ENCODE results near the gene SMYD3. TPM values are rescaled to one million over a fixed set of nuclear protein-coding genes. Genes with fewer than 3 reads are reported as not detected.

Gene SMYD3
- total RNA-seq, 4 donors from 2014 or later, result 12.0 to 15.0 (median 13.2) TPM

DNA sequence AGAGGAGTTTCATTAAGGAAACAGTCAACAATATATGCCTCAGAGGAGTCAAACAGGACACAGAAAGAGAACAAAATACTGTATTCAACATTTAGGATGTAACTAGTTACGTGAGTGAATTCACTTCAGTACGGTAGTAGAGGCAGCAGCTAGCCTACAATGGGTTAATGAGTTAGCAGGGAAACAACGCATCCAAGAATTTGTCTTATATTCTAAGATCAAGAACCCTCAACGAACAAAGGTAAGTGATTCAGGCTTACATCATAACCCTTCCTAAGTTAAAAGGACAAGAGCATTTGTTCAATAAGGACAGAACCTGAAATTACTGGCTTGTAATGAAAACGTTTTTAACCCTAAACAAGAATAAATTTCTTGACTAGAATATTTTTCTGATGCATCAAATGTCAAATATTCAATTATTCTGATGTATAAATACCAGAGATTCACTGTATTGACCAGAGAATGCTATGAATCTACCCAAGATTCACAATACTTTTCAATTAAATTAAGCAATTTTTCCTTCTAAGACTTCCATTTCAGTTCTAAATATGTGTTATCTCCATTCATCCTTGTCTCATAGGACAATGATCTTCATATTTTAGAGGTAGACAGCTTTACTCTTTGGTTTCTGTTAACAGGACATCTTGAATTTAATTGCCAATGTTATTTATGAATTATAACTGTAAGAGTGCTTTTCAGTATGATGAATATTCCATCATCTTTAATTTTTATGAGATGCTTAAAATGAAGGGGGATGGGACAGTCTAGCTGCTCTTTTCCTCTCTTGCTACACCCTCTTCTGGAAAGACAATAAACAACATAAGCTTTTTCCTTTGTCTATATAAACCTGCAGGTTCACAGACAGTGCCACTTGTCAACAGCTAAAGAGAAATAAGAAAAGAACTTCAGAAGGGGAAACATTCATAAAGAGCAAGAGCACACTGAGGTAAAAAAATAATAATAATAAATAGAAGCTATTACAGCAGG lies 209.5 kb downstream of the SMYD3 start:
- TF ChIP-seq POLR2A (IDR thresholded peaks at IDR 0.05; ENCODE audit: low read depth), result no peak
- TF ChIP-seq, protein P1, sequence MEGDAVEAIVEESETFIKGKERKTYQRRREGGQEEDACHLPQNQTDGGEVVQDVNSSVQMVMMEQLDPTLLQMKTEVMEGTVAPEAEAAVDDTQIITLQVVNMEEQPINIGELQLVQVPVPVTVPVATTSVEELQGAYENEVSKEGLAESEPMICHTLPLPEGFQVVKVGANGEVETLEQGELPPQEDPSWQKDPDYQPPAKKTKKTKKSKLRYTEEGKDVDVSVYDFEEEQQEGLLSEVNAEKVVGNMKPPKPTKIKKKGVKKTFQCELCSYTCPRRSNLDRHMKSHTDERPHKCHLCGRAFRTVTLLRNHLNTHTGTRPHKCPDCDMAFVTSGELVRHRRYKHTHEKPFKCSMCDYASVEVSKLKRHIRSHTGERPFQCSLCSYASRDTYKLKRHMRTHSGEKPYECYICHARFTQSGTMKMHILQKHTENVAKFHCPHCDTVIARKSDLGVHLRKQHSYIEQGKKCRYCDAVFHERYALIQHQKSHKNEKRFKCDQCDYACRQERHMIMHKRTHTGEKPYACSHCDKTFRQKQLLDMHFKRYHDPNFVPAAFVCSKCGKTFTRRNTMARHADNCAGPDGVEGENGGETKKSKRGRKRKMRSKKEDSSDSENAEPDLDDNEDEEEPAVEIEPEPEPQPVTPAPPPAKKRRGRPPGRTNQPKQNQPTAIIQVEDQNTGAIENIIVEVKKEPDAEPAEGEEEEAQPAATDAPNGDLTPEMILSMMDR (IDR thresholded peaks at IDR 0.05), result no peak
- no peak for TF ChIP-seq POLR2AphosphoS5 (IDR thresholded peaks at IDR 0.05)
- no peak for TF ChIP-seq EP300 (IDR thresholded peaks at IDR 0.05)
- no peak for DNase-seq (ENCODE audit: extremely low spot score)
- H3K27ac ChIP-seq (replicated peaks in 1 of 4), result no peak overlapping the region
- H3K4me1 ChIP-seq, result peaks cover 0 to 8% (median 3%) of the 10 kb centered on the region in 4 donors
- H3K27me3 ChIP-seq, result no peaks in the 10 kb centered on the region
- H3K9me3 ChIP-seq, result no peaks in the 10 kb centered on the region
- no peak overlapping the region for H3K4me3 ChIP-seq
- 84% methylated on average over 5 of the region's 5 CpGs for WGBS
- intact Hi-C loops (cut with DNase I), result no loop called here
- H3K36me3 ChIP-seq, result no peaks in the 10 kb centered on the region

DNA sequence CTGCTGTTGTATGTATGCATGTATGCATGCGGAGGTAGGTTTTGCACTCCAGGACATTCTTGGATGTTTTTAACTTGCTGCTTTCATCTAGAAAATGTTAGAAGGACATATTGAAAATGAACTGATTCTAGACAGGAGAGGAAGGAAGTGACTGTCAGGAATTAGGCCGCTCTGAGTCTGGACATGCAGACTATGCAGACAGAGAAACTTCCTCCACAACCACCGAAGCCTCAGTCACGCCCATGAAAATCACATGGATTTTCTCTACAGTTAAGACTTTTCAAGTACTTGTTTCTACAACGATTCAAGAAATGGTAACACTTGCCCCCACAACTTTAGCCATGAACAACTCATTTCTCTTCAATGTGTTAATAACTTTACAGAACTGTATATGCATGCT lies 211.1 kb downstream of the SMYD3 start:
- WGBS, result 67% methylated on average over 5 of the region's 5 CpGs
- no peaks in the 10 kb centered on the region for H3K36me3 ChIP-seq
- H3K4me3 ChIP-seq, result no peak overlapping the region
- intact Hi-C loops (cut with DNase I), result no loop called here
- H3K4me1 ChIP-seq, result no peaks in the 10 kb centered on the region
- H3K27me3 ChIP-seq, result no peaks in the 10 kb centered on the region
- H3K9me3 ChIP-seq, result no peaks in the 10 kb centered on the region
- H3K27ac ChIP-seq (replicated peaks in 1 of 4), result no peak overlapping the region
- no peak for DNase-seq (ENCODE audit: extremely low spot score)
- TF ChIP-seq POLR2A (IDR thresholded peaks at IDR 0.05; ENCODE audit: low read depth) (no peak), POLR2AphosphoS5 (IDR thresholded peaks at IDR 0.05) (no peak), EP300 (IDR thresholded peaks at IDR 0.05) (no peak)
- TF ChIP-seq, protein P1 (IDR thresholded peaks at IDR 0.05), result no peak

DNA sequence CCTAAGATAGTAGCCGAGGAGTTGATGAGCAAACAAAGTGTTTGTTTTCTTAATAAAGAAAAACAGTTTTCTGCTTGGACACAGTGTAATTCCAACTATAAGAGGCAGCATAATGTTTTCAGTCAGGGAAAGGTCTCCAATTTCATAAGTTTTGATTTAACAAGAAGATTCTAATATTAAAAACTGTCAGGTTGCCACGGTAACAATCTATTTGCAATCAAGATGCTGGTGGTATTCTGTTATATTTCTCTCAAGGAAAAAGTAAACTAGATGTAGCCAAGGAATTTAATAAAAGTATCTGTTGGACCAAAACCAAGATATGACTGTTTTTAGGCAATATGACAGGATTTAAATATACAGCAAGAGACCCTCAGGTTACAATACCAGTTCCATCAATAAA lies 211.7 kb downstream of the SMYD3 start:
- Histone ChIP-seq H3K4me3 (no peak overlapping the region), H3K36me3 (no peaks in the 10 kb centered on the region), H3K9me3 (no peaks in the 10 kb centered on the region), H3K27me3 (no peaks in the 10 kb centered on the region), H3K27ac (replicated peaks in 1 of 4) (no peak overlapping the region), H3K4me1 (no peaks in the 10 kb centered on the region)
- TF ChIP-seq POLR2AphosphoS5 (IDR thresholded peaks at IDR 0.05), result no peak
- no peak for TF ChIP-seq POLR2A (IDR thresholded peaks at IDR 0.05; ENCODE audit: low read depth)
- TF ChIP-seq, protein P1 (IDR thresholded peaks at IDR 0.05), result no peak
- TF ChIP-seq EP300 (IDR thresholded peaks at IDR 0.05), result no peak
- intact Hi-C loops (cut with DNase I), result no loop called here
- DNase-seq (ENCODE audit: extremely low spot score), result no peak
- WGBS, result 87% methylated on average over 2 of the region's 2 CpGs

DNA sequence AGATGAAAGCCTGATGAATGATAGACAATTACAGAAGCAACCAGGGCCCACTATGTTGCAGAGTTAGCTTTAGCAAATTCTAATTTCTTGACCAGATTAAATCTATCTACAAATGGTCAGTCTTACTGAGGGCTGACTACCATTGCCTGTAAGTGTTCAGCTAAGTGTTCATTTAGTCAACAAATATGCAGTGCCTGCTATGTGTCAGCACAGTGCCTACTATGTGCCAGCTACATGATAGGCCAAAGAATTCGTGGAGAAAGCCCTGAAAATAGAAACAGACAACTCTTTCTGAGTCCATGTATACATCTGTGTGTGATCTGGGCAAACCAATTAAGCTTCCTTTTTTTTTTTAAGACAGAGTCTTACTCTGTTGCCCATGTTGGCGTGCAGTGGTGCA lies 212.8 kb downstream of the SMYD3 start:
- Histone ChIP-seq H3K27ac (replicated peaks in 1 of 4) (no peak overlapping the region), H3K4me3 (no peak overlapping the region), H3K9me3 (no peaks in the 10 kb centered on the region), H3K4me1 (no peaks in the 10 kb centered on the region), H3K36me3 (no peaks in the 10 kb centered on the region), H3K27me3 (no peaks in the 10 kb centered on the region)
- DNase-seq (ENCODE audit: extremely low spot score), result no peak
- WGBS, result 81% methylated on average over 2 of the region's 2 CpGs
- TF ChIP-seq EP300 (IDR thresholded peaks at IDR 0.05) (no peak), POLR2A (IDR thresholded peaks at IDR 0.05; ENCODE audit: low read depth) (no peak), POLR2AphosphoS5 (IDR thresholded peaks at IDR 0.05) (no peak)
- TF ChIP-seq, protein P1 (IDR thresholded peaks at IDR 0.05), result no peak
- intact Hi-C loops (cut with DNase I), result no loop called here
